CD4-positive, CD25-positive, alpha-beta regulatory T cell (primary cell): Measurements from ENCODE around the gene CHIT1. TPM values are rescaled to one million over a fixed set of nuclear protein-coding genes. Genes with fewer than 3 reads are reported as not detected.
A peak's percentile ranks its signal among the peaks of the same experiment; 100 is the strongest.

ENCODE experiments used
- ATAC-seq, 2 donors: fragments of 150-1000 bp; cut with Tn5 transposase; one replicate each; pipeline ENCODE4 v1.10.0; 2021; ENCODE audit warnings: low read depth in 2 of 2, moderate number of reproducible peaks in 2 of 2, moderate library complexity in 1 of 2
- DNase-seq, 3 donors: peaks; one replicate each; pipeline versions ENCODE4 v3.0.0 to v3.0.0-alpha.2; 2012 to 2022; ENCODE audit warnings: mixed read lengths in 1 of 3
- H3K27ac ChIP-seq: one replicate; pipeline ENCODE4 v1.7.0; 2013; ENCODE audit warnings: mild to moderate bottlenecking, low read length; ENCODE audit not compliant: insufficient read depth, poor library complexity, severe bottlenecking
- H3K27me3 ChIP-seq: one replicate; pipeline ENCODE4 v1.7.0; 2013; ENCODE audit warnings: low read length; ENCODE audit not compliant: control insufficient read depth, insufficient read depth
- H3K36me3 ChIP-seq: one replicate; pipeline ENCODE4 v1.7.0; 2013; ENCODE audit warnings: mild to moderate bottlenecking, low read length, moderate library complexity; ENCODE audit not compliant: control insufficient read depth, insufficient read depth
- H3K4me1 ChIP-seq: 2 replicates; pipeline ENCODE4 v1.7.0; 2013; ENCODE audit warnings: mild to moderate bottlenecking, low read length; ENCODE audit not compliant: insufficient read depth, control insufficient read depth, poor library complexity, severe bottlenecking
- H3K4me3 ChIP-seq: one replicate; pipeline ENCODE4 v1.7.0; 2013; ENCODE audit warnings: low read depth, mild to moderate bottlenecking, low read length, moderate library complexity
- H3K9me3 ChIP-seq, 2 experiments: 1 replicate in 1 of 2; 2 replicates in 1 of 2; pipeline ENCODE4 v1.7.0; 2013; ENCODE audit warnings: low read length in 2 of 2, mild to moderate bottlenecking in 1 of 2, moderate library complexity in 1 of 2; ENCODE audit not compliant: control insufficient read depth in 2 of 2
- H3K27ac Mint-ChIP-seq, 3 donors: one replicate each; pipeline ENCODE4 v1.8.0; 2020 to 2022; ENCODE audit warnings: mild to moderate bottlenecking in 3 of 3, mixed read lengths in 3 of 3, moderate library complexity in 2 of 3
- H3K27me3 Mint-ChIP-seq: one replicate; pipeline ENCODE4 v1.8.0; 2022; ENCODE audit warnings: mild to moderate bottlenecking, mixed read lengths
- H3K36me3 Mint-ChIP-seq: one replicate; pipeline ENCODE4 v1.8.0; 2020; ENCODE audit warnings: mixed read lengths
- H3K4me1 Mint-ChIP-seq, 4 donors: one replicate each; pipeline ENCODE4 v1.8.0; 2020 to 2022; ENCODE audit warnings: mixed read lengths in 4 of 4, mild to moderate bottlenecking in 1 of 4
- H3K4me3 Mint-ChIP-seq, 4 donors: one replicate each; pipeline ENCODE4 v1.8.0; 2020 to 2022; ENCODE audit warnings: mild to moderate bottlenecking in 4 of 4, mixed read lengths in 4 of 4, moderate library complexity in 3 of 4
- H3K9me3 Mint-ChIP-seq, 7 donors: one replicate each; pipeline ENCODE4 v1.8.0; 2020 to 2022; ENCODE audit warnings: mixed read lengths in 7 of 7, mild to moderate bottlenecking in 3 of 7, moderate library complexity in 2 of 7
- polyA plus RNA-seq, 4 donors: library from polyadenylated mRNA; unstranded; fragments of 300-500 nt; fragmentation: Illumina TruSeq; gene quantifications; one replicate each; pipeline ENCODE4 v1.2.3, GENCODE V29; 2021
- total RNA-seq: library from RNA; stranded (reverse); gene quantifications from one replicate; pipeline ENCODE4 v1.2.3, GENCODE V29; 2022

The CHIT1 gene
- total and polyA plus RNA-seq, 5 donors from 2014 or later: 0.17 TPM; not detected in 4

- no peaks in the 10 kb centered on the region for H3K27me3 ChIP-seq
- H3K9me3 Mint-ChIP-seq: no peaks in the 10 kb centered on the region
- no peaks in the 10 kb centered on the region for H3K36me3 ChIP-seq
- H3K4me1 Mint-ChIP-seq: no peaks in the 10 kb centered on the region
- H3K27ac Mint-ChIP-seq: no peak within 1 kb of the TSS
- ATAC-seq (no peak), DNase-seq (no peak)
- no peaks in the 10 kb centered on the region for H3K9me3 ChIP-seq
- H3K27me3 Mint-ChIP-seq: peaks cover 18% of the 10 kb centered on the region
- no peak within 1 kb of the TSS for H3K4me3 Mint-ChIP-seq
- H3K27ac ChIP-seq: no peak within 1 kb of the TSS
- no peaks in the 10 kb centered on the region for H3K4me1 ChIP-seq
- H3K4me3 ChIP-seq: no peak within 1 kb of the TSS
- no peaks in the 10 kb centered on the region for H3K36me3 Mint-ChIP-seq
Observed at GRCh38 chr1:203186446-203187303, 42.8 kb downstream of the CHIT1 start, which contains the start of gene CHI3L1. Gene CHI3L1 (minus strand): TSS chr1:203186704. CDS start chr1:203186623, 81 bp downstream.

GRCh38 chr1:203186091-203186445 is 43.4 kb downstream of the CHIT1 start:
- Mint-ChIP-seq H3K4me1 (no peaks in the 10 kb centered on the region), H3K27ac (no peak overlapping the region), H3K9me3 (no peaks in the 10 kb centered on the region), H3K4me3 (no peak overlapping the region), H3K27me3 (peaks cover 18% of the 10 kb centered on the region), H3K36me3 (no peaks in the 10 kb centered on the region)
- H3K36me3 ChIP-seq: no peaks in the 10 kb centered on the region
- no peaks in the 10 kb centered on the region for H3K9me3 ChIP-seq
- no peak for ATAC-seq
- H3K27me3 ChIP-seq: no peaks in the 10 kb centered on the region
- DNase-seq: no peak
- no peaks in the 10 kb centered on the region for H3K4me1 ChIP-seq
- no peak overlapping the region for H3K27ac ChIP-seq
- no peak overlapping the region for H3K4me3 ChIP-seq

DNA sequence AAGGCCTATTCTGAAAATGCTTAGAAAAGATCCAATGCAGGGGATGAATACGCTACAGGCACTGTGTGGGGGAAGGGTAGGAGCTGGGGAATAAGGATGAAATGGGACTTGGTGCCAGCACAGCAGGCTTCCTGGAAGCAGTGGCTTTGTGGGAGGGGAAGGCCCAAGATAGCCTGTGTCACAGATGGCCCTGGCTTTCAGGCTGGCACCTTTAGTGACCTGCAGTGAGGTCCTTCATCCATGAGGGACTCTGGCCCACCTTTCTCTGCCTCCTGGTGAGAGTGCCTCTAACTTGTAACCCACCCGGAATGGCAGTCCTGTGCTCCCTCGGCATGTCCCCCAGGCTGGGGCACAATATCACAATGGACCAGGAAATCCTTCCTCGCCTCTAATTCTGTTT is 43.9 kb downstream of the CHIT1 start:
- no peak overlapping the region for H3K4me3 ChIP-seq
- Mint-ChIP-seq H3K36me3 (no peaks in the 10 kb centered on the region), H3K27me3 (peaks cover 18% of the 10 kb centered on the region), H3K27ac (no peak overlapping the region), H3K4me3 (no peak overlapping the region), H3K9me3 (no peaks in the 10 kb centered on the region), H3K4me1 (no peaks in the 10 kb centered on the region)
- H3K9me3 ChIP-seq: no peaks in the 10 kb centered on the region
- DNase-seq (no peak), ATAC-seq (no peak)
- H3K4me1 ChIP-seq: no peaks in the 10 kb centered on the region
- H3K36me3 ChIP-seq: no peaks in the 10 kb centered on the region
- no peaks in the 10 kb centered on the region for H3K27me3 ChIP-seq
- no peak overlapping the region for H3K27ac ChIP-seq

DNA sequence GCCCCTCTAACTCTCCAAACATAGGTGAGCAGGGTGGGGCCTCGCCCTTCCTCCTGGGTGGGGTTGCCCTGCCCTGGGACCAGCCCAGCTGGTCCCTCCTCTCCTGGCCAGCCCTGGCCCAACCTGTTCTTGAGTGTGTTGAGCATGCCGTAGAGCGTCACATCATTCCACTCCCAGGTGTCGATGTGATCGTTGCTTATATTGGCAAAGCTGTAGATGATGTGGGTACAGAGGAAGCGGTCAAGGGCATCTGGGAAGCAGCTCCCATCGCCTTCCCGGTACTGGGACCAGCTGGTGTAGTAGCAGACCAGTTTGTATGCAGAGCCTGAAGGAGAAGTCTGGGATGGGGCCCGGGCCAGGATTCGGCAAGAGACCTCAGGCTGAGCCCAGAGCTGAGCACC is 44.4 kb downstream of the CHIT1 start:
- H3K36me3 Mint-ChIP-seq: no peaks in the 10 kb centered on the region
- no peaks in the 10 kb centered on the region for H3K36me3 ChIP-seq
- H3K27me3 Mint-ChIP-seq: peaks cover 21% of the 10 kb centered on the region
- no peaks in the 10 kb centered on the region for H3K27me3 ChIP-seq
- H3K9me3 ChIP-seq: no peaks in the 10 kb centered on the region
- no peaks in the 10 kb centered on the region for H3K4me1 ChIP-seq
- no peak overlapping the region for H3K27ac ChIP-seq
- H3K9me3 Mint-ChIP-seq: no peaks in the 10 kb centered on the region
- no peak overlapping the region for H3K27ac Mint-ChIP-seq
- DNase-seq: no peak
- no peak overlapping the region for H3K4me3 Mint-ChIP-seq
- H3K4me1 Mint-ChIP-seq: no peaks in the 10 kb centered on the region
- no peak overlapping the region for H3K4me3 ChIP-seq
- ATAC-seq: no peak

DNA sequence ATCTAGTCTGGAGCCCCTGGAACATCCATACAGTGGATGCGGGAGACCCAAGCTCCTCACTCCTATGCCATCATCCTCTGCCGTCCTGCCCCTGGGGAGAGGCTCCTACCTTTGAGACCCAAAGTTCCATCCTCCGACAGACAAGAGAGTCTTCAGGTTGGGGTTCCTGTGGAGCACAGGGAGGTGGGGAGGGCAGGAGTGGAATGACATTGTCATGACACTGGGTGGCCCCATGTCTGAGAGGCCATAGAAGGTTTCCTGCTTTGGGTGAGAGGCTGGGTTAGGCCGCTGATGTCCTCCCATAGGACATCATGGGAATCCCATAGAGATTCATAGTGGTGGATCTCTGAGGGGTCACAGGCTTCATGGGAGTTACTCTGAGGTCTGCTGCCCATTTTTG is 45.0 kb downstream of the CHIT1 start:
- Mint-ChIP-seq H3K36me3 (no peaks in the 10 kb centered on the region), H3K27ac (peak overlapping the region in 1 of 3 donors; percentile 43), H3K4me1 (no peaks in the 10 kb centered on the region), H3K27me3 (peaks cover 17% of the 10 kb centered on the region), H3K9me3 (no peaks in the 10 kb centered on the region), H3K4me3 (peak overlapping the region in 1 of 4 donors; percentile 58)
- Histone ChIP-seq H3K27me3 (no peaks in the 10 kb centered on the region), H3K4me3 (no peak overlapping the region), H3K36me3 (no peaks in the 10 kb centered on the region), H3K9me3 (no peaks in the 10 kb centered on the region), H3K4me1 (no peaks in the 10 kb centered on the region), H3K27ac (no peak overlapping the region)
- DNase-seq (no peak), ATAC-seq (no peak)

GRCh38 chr1:203183828-203184227 is 45.6 kb downstream of the CHIT1 start:
- no peaks in the 10 kb centered on the region for H3K9me3 ChIP-seq
- H3K27me3 ChIP-seq: no peaks in the 10 kb centered on the region
- H3K36me3 ChIP-seq: no peaks in the 10 kb centered on the region
- DNase-seq (no peak), ATAC-seq (no peak)
- H3K27ac ChIP-seq: no peak overlapping the region
- no peak overlapping the region for H3K27ac Mint-ChIP-seq
- H3K9me3 Mint-ChIP-seq: no peaks in the 10 kb centered on the region
- H3K4me1 ChIP-seq: no peaks in the 10 kb centered on the region
- H3K27me3 Mint-ChIP-seq: peaks cover 12% of the 10 kb centered on the region
- no peaks in the 10 kb centered on the region for H3K36me3 Mint-ChIP-seq
- H3K4me1 Mint-ChIP-seq: no peaks in the 10 kb centered on the region
- no peak overlapping the region for H3K4me3 ChIP-seq
- peak overlapping the region in 1 of 4 donors; percentile 58 for H3K4me3 Mint-ChIP-seq

DNA sequence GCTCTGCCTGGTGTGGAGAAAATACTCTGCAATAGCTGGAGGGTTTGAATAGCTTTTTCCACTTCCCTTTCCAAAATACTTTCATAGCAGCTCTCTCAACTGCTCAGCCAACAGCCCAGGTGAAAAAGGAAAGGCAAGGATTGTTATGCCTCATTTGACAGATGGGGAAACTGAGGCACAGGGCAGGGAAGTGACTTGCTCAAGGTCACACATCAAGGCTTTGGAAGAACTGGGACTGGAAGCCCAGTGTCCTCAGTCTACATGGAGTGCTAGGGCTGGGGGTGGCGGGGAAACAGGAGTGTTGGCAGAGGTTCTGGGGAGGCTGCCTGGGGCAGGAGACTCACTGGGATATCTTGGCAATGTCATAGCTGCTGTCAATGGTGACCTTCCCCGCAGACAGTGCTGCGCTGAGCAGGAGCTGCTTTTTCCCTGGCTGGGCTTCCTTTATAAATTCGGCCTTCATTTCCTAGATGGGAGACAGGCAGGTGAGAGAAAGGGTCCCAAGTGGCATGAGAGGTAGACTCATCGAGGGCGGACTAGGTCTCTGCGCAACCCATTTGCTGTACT is 47.0 kb downstream of the CHIT1 start:
- Mint-ChIP-seq H3K9me3 (no peaks in the 10 kb centered on the region), H3K27ac (no peak overlapping the region), H3K4me1 (no peaks in the 10 kb centered on the region), H3K36me3 (no peaks in the 10 kb centered on the region), H3K27me3 (peaks cover 12% of the 10 kb centered on the region), H3K4me3 (no peak overlapping the region)
- Histone ChIP-seq H3K27me3 (no peaks in the 10 kb centered on the region), H3K27ac (no peak overlapping the region), H3K4me1 (no peaks in the 10 kb centered on the region), H3K36me3 (no peaks in the 10 kb centered on the region), H3K9me3 (no peaks in the 10 kb centered on the region), H3K4me3 (no peak overlapping the region)
- DNase-seq (no peak), ATAC-seq (no peak)
